GM23248 (cell line): ENCODE results near the gene PDGFB. TPM values are rescaled to one million over a fixed set of nuclear protein-coding genes. Genes with fewer than 3 reads are reported as not detected.

ENCODE experiments used
- DNase-seq: peaks from one replicate; pipeline ENCODE4 v3.0.0-alpha.2; 2015
- H2AFZ ChIP-seq: fragments of 200-600 bp; sonication (generic); 2 replicates; pipeline ENCODE4 v1.6.1; 2016; ENCODE audit warnings: antibody characterized with exemption
- H3F3A ChIP-seq: fragments of 200-600 bp; sonication (generic); 2 replicates; pipeline ENCODE4 v1.6.1; 2016; ENCODE audit warnings: mild to moderate bottlenecking, antibody characterized with exemption, mixed run types; ENCODE audit not compliant: insufficient read depth
- H3K27ac ChIP-seq: fragments of 200-600 bp; sonication (generic); 2 replicates; pipeline ENCODE4 v1.5.1; 2016; ENCODE audit warnings: mild to moderate bottlenecking
- H3K27me3 ChIP-seq: fragments of 200-600 bp; sonication (generic); replicated peaks from 2 replicates; pipeline ENCODE4 v1.6.1; 2016; ENCODE audit warnings: mild to moderate bottlenecking; ENCODE audit not compliant: insufficient read depth
- H3K36me3 ChIP-seq: fragments of 200-600 bp; sonication (generic); 2 replicates; pipeline ENCODE4 v1.6.1; 2016; ENCODE audit warnings: low read depth, mild to moderate bottlenecking
- H3K4me1 ChIP-seq: fragments of 200-600 bp; sonication (generic); 2 replicates; pipeline ENCODE4 v1.6.1; 2016; ENCODE audit warnings: mild to moderate bottlenecking; ENCODE audit not compliant: insufficient read depth
- H3K4me2 ChIP-seq: fragments of 200-600 bp; sonication (generic); one replicate; pipeline ENCODE4 v1.6.1; 2016; ENCODE audit warnings: mild to moderate bottlenecking; ENCODE audit not compliant: unreplicated experiment
- H3K4me3 ChIP-seq: fragments of 200-600 bp; sonication (generic); 2 replicates; pipeline ENCODE4 v1.5.1; 2016; ENCODE audit warnings: mild to moderate bottlenecking
- H3K79me2 ChIP-seq: fragments of 200-600 bp; sonication (generic); 2 replicates; pipeline ENCODE4 v1.6.1; 2016; ENCODE audit warnings: mild to moderate bottlenecking; ENCODE audit not compliant: insufficient read depth
- H3K9ac ChIP-seq: fragments of 200-600 bp; sonication (generic); 2 replicates; pipeline ENCODE4 v1.6.1; 2016; ENCODE audit warnings: mild to moderate bottlenecking
- H3K9me2 ChIP-seq: fragments of 200-600 bp; sonication (generic); 2 replicates; pipeline ENCODE4 v1.6.1; 2016; ENCODE audit warnings: mixed run types, mild to moderate bottlenecking, moderate library complexity; ENCODE audit not compliant: insufficient read depth
- H3K9me3 ChIP-seq: fragments of 200-600 bp; sonication (generic); one replicate; pipeline ENCODE4 v1.6.1; 2017; ENCODE audit warnings: low read depth
- H4K20me1 ChIP-seq: fragments of 200-600 bp; sonication (generic); 2 replicates; pipeline ENCODE4 v1.6.0; 2016; ENCODE audit not compliant: insufficient read depth
- EZH2 ChIP-seq: fragments of 200-600 bp; sonication (generic); IDR thresholded peaks from 2 replicates; pipeline ENCODE4 v1.6.1; 2018; ENCODE audit warnings: antibody characterized with exemption, mild to moderate bottlenecking; ENCODE audit not compliant: insufficient read depth, poor library complexity, severe bottlenecking
- EZH2phosphoT487 ChIP-seq: fragments of 200-600 bp; sonication (generic); IDR thresholded peaks from 2 replicates; pipeline ENCODE4 v1.6.1; 2018; ENCODE audit warnings: antibody characterized with exemption, moderate library complexity, mild to moderate bottlenecking, low read depth; ENCODE audit not compliant: insufficient read depth
- WGBS, 2 experiments: methylation state at CpG; one replicate each; pipeline ENCODE4 v1.1.6; 2015 to 2017; ENCODE audit warnings: low lambda C conversion rate in 2 of 2, low coverage in 1 of 2; ENCODE audit errors: missing lambda C conversion rate in 2 of 2; 5-methylcytosine and 5-hydroxymethylcytosine counted together
- in situ Hi-C: fragments of 300-500 bp; cut with MboI; formaldehyde crosslinking; loops from 2 replicates; pipeline ENCODE4 v1.15.0; 2020
- polyA plus RNA-seq: library from polyadenylated mRNA; unstranded; fragments of >200 nt; fragmentation: Nextera tagmentation; extraction: Ambion mirVana; gene quantifications from 2 replicates; pipeline ENCODE4 v1.2.1, GENCODE V29; 2016
- total RNA-seq: library from RNA; depleted of rRNA; stranded (reverse); fragments of >200 nt; shearing (Covaris generic); gene quantifications from 2 replicates; pipeline ENCODE4 v1.2.3, GENCODE V29; 2014

The PDGFB gene
- total and polyA plus RNA-seq, 2 experiments from 2014 or later: 0.14 TPM; not detected in 1

DNA sequence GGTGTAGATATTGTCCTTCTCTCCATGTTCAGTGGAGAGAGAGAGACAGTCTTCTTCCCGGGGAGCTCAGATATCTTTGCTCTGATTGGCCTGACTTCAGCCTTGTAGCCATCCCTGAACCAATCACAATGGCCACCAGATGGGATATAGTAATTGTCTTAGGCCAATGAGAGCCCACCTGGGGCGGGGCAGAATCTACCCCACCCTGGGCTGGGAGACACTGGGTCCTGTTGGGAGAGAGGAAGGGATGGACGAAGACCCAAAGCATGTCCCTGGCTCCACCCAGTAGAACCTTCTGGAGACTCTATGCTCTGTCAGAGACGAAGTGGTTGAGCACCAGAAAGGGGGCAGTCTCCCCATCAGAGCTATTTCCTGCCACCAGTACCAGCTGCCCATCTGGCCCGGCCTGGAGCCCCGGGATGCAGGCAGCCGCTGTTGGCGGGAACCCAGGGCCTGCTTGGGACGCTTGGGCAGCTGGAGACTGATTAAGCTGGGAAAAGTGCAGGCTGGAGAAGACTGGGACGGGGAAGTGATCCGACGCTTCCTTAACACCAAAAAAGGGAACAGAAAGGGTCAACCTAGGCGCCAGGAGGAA lies 60.7 kb downstream of the PDGFB start:
- WGBS, 2 experiments: 7 to 8% methylated on average over 13 of the region's 13 CpGs
- TF ChIP-seq EZH2phosphoT487 (no peak), EZH2 (no peak)
- peak overlapping the region; percentile 99 for H3K27ac ChIP-seq
- no peaks in the 10 kb centered on the region for H3K79me2 ChIP-seq
- H3K4me3 ChIP-seq: peak overlapping the region; percentile 35
- H3K4me1 ChIP-seq: peaks cover 26% of the 10 kb centered on the region
- peak overlapping the region; percentile 90 for H3K9ac ChIP-seq
- peak overlapping the region; percentile 70 for H3K4me2 ChIP-seq
- H3K36me3 ChIP-seq: no peaks in the 10 kb centered on the region
- peak overlapping the region; percentile 75 for H2AFZ ChIP-seq
- no peaks in the 10 kb centered on the region for H4K20me1 ChIP-seq
- in situ Hi-C loops: no loop called here
- DNase-seq: peak; percentile 89
- H3K9me2 ChIP-seq: no peaks in the 10 kb centered on the region
- no peaks in the 10 kb centered on the region for H3K27me3 ChIP-seq
- peaks cover 22% of the 10 kb centered on the region for H3F3A ChIP-seq
- H3K9me3 ChIP-seq: no peaks in the 10 kb centered on the region

DNA sequence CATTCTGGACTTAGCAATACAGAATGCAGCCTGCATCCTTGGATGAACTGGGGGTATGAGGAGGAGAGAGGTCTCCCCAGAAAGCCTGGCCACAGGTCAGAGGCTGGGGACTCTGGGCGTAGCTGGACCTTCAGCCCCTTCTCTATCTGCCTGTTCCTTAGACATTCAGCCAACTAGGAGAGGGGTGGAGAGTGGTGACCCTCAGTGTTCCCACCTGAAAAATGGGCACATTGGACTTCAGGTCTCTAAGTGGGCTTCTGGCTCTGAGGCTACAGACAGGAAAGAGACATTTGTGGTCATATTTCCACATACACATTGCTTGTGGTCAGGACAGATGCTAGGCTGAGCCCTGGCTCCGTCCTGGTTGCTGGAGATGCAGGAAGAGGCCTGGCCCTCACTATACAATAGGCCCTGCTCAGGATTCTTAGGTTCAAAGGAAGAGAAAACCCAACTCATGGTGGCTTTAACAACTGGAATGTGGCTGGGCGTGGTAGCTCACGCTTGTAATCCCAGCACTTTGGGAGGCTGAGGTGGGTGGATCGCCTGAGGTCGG lies 62.2 kb downstream of the PDGFB start:
- 95 to 98% methylated on average over 6 of the region's 6 CpGs for WGBS, 2 experiments
- in situ Hi-C loops: no loop called here
- Histone ChIP-seq H3K9me3 (no peaks in the 10 kb centered on the region), H3K27ac (no peak overlapping the region), H4K20me1 (no peaks in the 10 kb centered on the region), H3F3A (peaks cover 30% of the 10 kb centered on the region), H3K27me3 (no peaks in the 10 kb centered on the region), H3K79me2 (no peaks in the 10 kb centered on the region), H3K9ac (no peak overlapping the region), H3K4me2 (no peak overlapping the region), H3K36me3 (no peaks in the 10 kb centered on the region), H2AFZ (no peak overlapping the region), H3K4me3 (no peak overlapping the region), H3K9me2 (no peaks in the 10 kb centered on the region), H3K4me1 (peaks cover 39% of the 10 kb centered on the region)
- peak; percentile 16 for DNase-seq
- no peak for TF ChIP-seq EZH2phosphoT487
- no peak for TF ChIP-seq EZH2

DNA sequence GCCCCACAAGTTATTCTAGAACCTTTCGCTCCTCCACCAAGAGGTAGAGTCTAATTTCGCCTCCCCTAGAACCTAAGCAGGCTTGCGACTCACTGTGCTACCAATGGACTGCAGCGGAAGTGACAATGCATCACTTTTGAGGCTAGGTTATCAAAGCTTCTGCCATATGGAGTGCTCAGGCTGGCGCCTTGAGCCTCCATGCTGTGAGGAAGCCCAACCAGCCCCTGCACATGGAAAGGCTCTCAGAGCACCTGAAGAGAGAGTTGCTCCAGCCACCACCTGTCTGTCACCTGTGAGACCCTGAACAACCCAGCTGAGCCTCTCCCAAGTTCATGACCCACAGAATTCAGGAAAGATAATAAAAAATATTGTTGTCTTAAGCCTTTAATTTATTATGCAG lies 63.0 kb downstream of the PDGFB start:
- Histone ChIP-seq H3K4me3 (no peak overlapping the region), H3K79me2 (no peaks in the 10 kb centered on the region), H3K9me3 (no peaks in the 10 kb centered on the region), H3K27me3 (no peaks in the 10 kb centered on the region), H4K20me1 (no peaks in the 10 kb centered on the region), H3K4me1 (peaks cover 44% of the 10 kb centered on the region), H3K9ac (no peak overlapping the region), H3K4me2 (no peak overlapping the region), H3K27ac (no peak overlapping the region), H2AFZ (no peak overlapping the region), H3K36me3 (no peaks in the 10 kb centered on the region), H3K9me2 (no peaks in the 10 kb centered on the region), H3F3A (peaks cover 30% of the 10 kb centered on the region)
- TF ChIP-seq EZH2phosphoT487 (no peak), EZH2 (no peak)
- WGBS, 2 experiments: 95 to 96% methylated on average over 5 of the region's 5 CpGs
- in situ Hi-C loops: no loop called here
- DNase-seq: no peak

DNA sequence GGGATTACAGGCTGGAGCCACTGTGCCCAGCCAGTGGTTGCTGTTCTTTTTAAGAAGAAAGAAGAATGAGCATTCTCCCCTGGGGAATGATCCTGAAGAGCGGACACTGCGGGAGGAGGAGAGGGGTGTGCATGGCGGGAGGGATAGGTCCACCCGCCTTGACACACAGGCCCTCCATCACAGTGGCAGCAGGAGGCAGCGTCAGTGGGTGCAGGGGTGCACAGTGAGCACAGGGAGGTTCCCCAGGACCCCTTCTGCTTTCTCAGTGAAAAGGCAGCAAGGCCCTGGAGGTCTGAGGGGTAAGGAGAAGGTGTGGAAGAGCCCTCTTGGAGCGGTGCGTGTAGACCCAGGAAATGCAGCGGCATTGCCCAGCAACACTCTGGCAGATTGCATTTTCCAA lies 63.4 kb downstream of the PDGFB start:
- H2AFZ ChIP-seq: 0 out of 2 replicates have a peak overlapping the region, but pooled peaks have one; percentile 14
- H3K4me2 ChIP-seq: no peak overlapping the region
- no peaks in the 10 kb centered on the region for H3K79me2 ChIP-seq
- H3K9me3 ChIP-seq: no peaks in the 10 kb centered on the region
- in situ Hi-C loops: no loop called here
- no peak overlapping the region for H3K9ac ChIP-seq
- TF ChIP-seq EZH2phosphoT487: no peak
- no peak for TF ChIP-seq EZH2
- no peaks in the 10 kb centered on the region for H3K36me3 ChIP-seq
- no peaks in the 10 kb centered on the region for H4K20me1 ChIP-seq
- peaks cover 48% of the 10 kb centered on the region for H3K4me1 ChIP-seq
- no peaks in the 10 kb centered on the region for H3K9me2 ChIP-seq
- H3K27me3 ChIP-seq: no peaks in the 10 kb centered on the region
- H3K4me3 ChIP-seq: no peak overlapping the region
- 86 to 89% methylated on average over 8 of the region's 8 CpGs for WGBS, 2 experiments
- peaks cover 29% of the 10 kb centered on the region for H3F3A ChIP-seq
- no peak overlapping the region for H3K27ac ChIP-seq
- DNase-seq: no peak
